IMR-90 (cell line): ENCODE measurements around the gene WAS. TPM values are rescaled to one million over a fixed set of nuclear protein-coding genes. Genes with fewer than 3 reads are reported as not detected.

ENCODE experiments used
- ATAC-seq: fragments of 200-7000 bp; cut with Tn5 transposase; 2 replicates; pipeline ENCODE4 v1.9.1; 2020; ENCODE audit warnings: low read depth, mild to moderate bottlenecking, moderate library complexity
- BruUV-seq: library from RNA; stranded (reverse); fragments of 400-500 nt; replicated peaks from 2 replicates; lab custom pipeline; 2021; lab: Mats Ljungman, UMichigan
- CTCF ChIA-PET: fragments of 300-600 bp; formaldehyde crosslinking; extraction: SDS; loops from one replicate; lab custom pipeline; 2021; ENCODE audit warnings: antibody characterized with exemption; lab: Yijun Ruan, JAX
- POLR2A ChIA-PET: fragments of 300-600 bp; sonication (Branson Sonifier 250); formaldehyde crosslinking; loops from one replicate; lab custom pipeline; 2022; ENCODE audit warnings: antibody characterized with exemption; ENCODE audit not compliant: unreplicated experiment; lab: Charles Lee
- DNase-seq: peaks from one replicate; pipeline ENCODE4 v3.0.0; 2013
- H2AFZ ChIP-seq: replicated peaks from 2 replicates; pipeline ENCODE3; 2013; ENCODE audit warnings: low read length, mild to moderate bottlenecking; ENCODE audit not compliant: poor library complexity
- H2AK5ac ChIP-seq: 2 replicates; pipeline ENCODE4 v1.6.1; 2013; ENCODE audit warnings: low read depth, low read length, inconsistent platforms
- H2AK9ac ChIP-seq: replicated peaks from 2 replicates; pipeline ENCODE3; 2013; ENCODE audit warnings: mild to moderate bottlenecking, low read depth, low read length, moderate library complexity; ENCODE audit not compliant: poor library complexity
- H2BK120ac ChIP-seq: 2 replicates; pipeline ENCODE4 v1.6.1; 2013; ENCODE audit warnings: low read depth, low read length, inconsistent platforms
- H2BK15ac ChIP-seq: 3 replicates; pipeline ENCODE4 v1.6.1; 2013; ENCODE audit warnings: low read depth, low read length, inconsistent platforms
- H2BK20ac ChIP-seq: 2 replicates; pipeline ENCODE4 v1.6.1; 2013; ENCODE audit warnings: low read depth, mild to moderate bottlenecking, inconsistent platforms, low read length, moderate library complexity
- H2BK5ac ChIP-seq: 2 replicates; pipeline ENCODE4 v1.6.1; 2013; ENCODE audit warnings: mild to moderate bottlenecking, low read depth, low read length, inconsistent platforms; ENCODE audit not compliant: poor library complexity, severe bottlenecking
- H3K14ac ChIP-seq: replicated peaks from 2 replicates; pipeline ENCODE4 v1.6.1; 2013; ENCODE audit warnings: low read depth, low read length, inconsistent platforms
- H3K18ac ChIP-seq: 2 replicates; pipeline ENCODE4 v1.6.1; 2013; ENCODE audit warnings: low read depth, low read length, control low read depth
- H3K23ac ChIP-seq: 2 replicates; pipeline ENCODE4 v1.6.1; 2013; ENCODE audit warnings: low read depth, low read length, inconsistent platforms
- H3K27ac ChIP-seq: 2 replicates; pipeline ENCODE4 v1.5.1; 2013; ENCODE audit warnings: mild to moderate bottlenecking, control low read depth, low read length; ENCODE audit not compliant: insufficient read depth
- H3K27me3 ChIP-seq: 2 replicates; pipeline ENCODE4 v1.6.1; 2013; ENCODE audit warnings: low read length; ENCODE audit not compliant: control insufficient read depth, insufficient read depth
- H3K36me3 ChIP-seq: 2 replicates; pipeline ENCODE4 v1.6.1; 2013; ENCODE audit warnings: low read length, mixed read lengths; ENCODE audit not compliant: control insufficient read depth, insufficient read depth
- H3K4ac ChIP-seq: 2 replicates; pipeline ENCODE4 v1.6.1; 2013; ENCODE audit warnings: low read depth, low read length, inconsistent platforms
- H3K4me1 ChIP-seq: 2 replicates; pipeline ENCODE4 v1.6.1; 2013; ENCODE audit warnings: low read length, mixed read lengths; ENCODE audit not compliant: control insufficient read depth, insufficient read depth
- H3K4me2 ChIP-seq: 2 replicates; pipeline ENCODE4 v1.6.1; 2013; ENCODE audit warnings: low read depth, mild to moderate bottlenecking, control low read depth, low read length, moderate library complexity
- H3K4me3 ChIP-seq: 2 replicates; pipeline ENCODE4 v1.5.1; 2013; ENCODE audit warnings: low read depth, mild to moderate bottlenecking, control low read depth, low read length, moderate library complexity; ENCODE audit not compliant: insufficient read depth
- H3K56ac ChIP-seq: 2 replicates; pipeline ENCODE4 v1.6.1; 2013; ENCODE audit warnings: low read length, inconsistent platforms; ENCODE audit not compliant: insufficient read depth; ENCODE audit errors: extremely low read depth
- H3K79me1 ChIP-seq, 2 experiments: 2 replicates each; pipeline ENCODE4 v1.6.1; 2013; ENCODE audit warnings: low read length in 2 of 2, inconsistent platforms in 1 of 2, low read depth in 1 of 2
- H3K9ac ChIP-seq: 2 replicates; pipeline ENCODE4 v1.6.1; 2013; ENCODE audit warnings: low read depth, low read length, control low read depth
- H3K9me1 ChIP-seq: 2 replicates; pipeline ENCODE4 v1.6.1; 2013; ENCODE audit warnings: low read length, inconsistent platforms; ENCODE audit not compliant: insufficient read depth
- H3K9me3 ChIP-seq: 2 replicates; pipeline ENCODE4 v1.6.1; 2013; ENCODE audit warnings: low read length; ENCODE audit not compliant: control insufficient read depth, insufficient read depth
- H4K20me1 ChIP-seq: 2 replicates; pipeline ENCODE4 v1.6.1; 2013; ENCODE audit warnings: low read length, inconsistent platforms; ENCODE audit not compliant: insufficient read depth
- H4K5ac ChIP-seq: 2 replicates; pipeline ENCODE4 v1.6.1; 2013; ENCODE audit warnings: mild to moderate bottlenecking, low read depth, low read length, control low read depth
- H4K8ac ChIP-seq, 2 experiments: 2 replicates each; pipeline ENCODE4 v1.6.1; 2013; ENCODE audit warnings: low read depth in 2 of 2, low read length in 2 of 2, control low read depth in 1 of 2, inconsistent platforms in 1 of 2
- H4K91ac ChIP-seq: 2 replicates; pipeline ENCODE4 v1.6.1; 2013; ENCODE audit warnings: low read depth, low read length, inconsistent platforms; ENCODE audit not compliant: insufficient read depth
- BHLHE40 ChIP-seq: fragments of 150-350 bp; IDR thresholded peaks from 2 replicates; pipeline ENCODE4 v1.6.1; 2016; ENCODE audit warnings: mild to moderate bottlenecking, low read depth, low read length
- CEBPB ChIP-seq: IDR thresholded peaks from 2 replicates; pipeline ENCODE4 v1.6.1; 2012; ENCODE audit warnings: low read depth, low read length, improper control_type of control experiment
- CHD1 ChIP-seq: IDR thresholded peaks from 2 replicates; pipeline ENCODE4 v1.6.1; 2012; ENCODE audit warnings: low read depth, low read length, improper control_type of control experiment
- CTCF ChIP-seq: conservative IDR thresholded peaks from 2 replicates; pipeline ENCODE4 v1.5.1; 2012; ENCODE audit warnings: mild to moderate bottlenecking, low read depth, low read length, improper control_type of control experiment
- ELK1 ChIP-seq: fragments of 150-350 bp; IDR thresholded peaks from 2 replicates; pipeline ENCODE4 v1.6.1; 2016; ENCODE audit warnings: low read depth, mild to moderate bottlenecking, low read length, moderate library complexity, borderline replicate concordance
- FOS ChIP-seq: fragments of 150-350 bp; IDR thresholded peaks from 2 replicates; pipeline ENCODE4 v1.6.1; 2016; ENCODE audit warnings: low read depth, low read length
- MAFK ChIP-seq: IDR thresholded peaks from 2 replicates; pipeline ENCODE4 v1.6.1; 2012; ENCODE audit warnings: low read depth, low read length, improper control_type of control experiment
- MAZ ChIP-seq: IDR thresholded peaks from 2 replicates; pipeline ENCODE4 v1.6.1; 2012; ENCODE audit warnings: low read depth, mild to moderate bottlenecking, low read length, improper control_type of control experiment, moderate library complexity, borderline replicate concordance
- MXI1 ChIP-seq: IDR thresholded peaks from 2 replicates; pipeline ENCODE4 v1.6.1; 2012; ENCODE audit warnings: low read depth, mild to moderate bottlenecking, low read length, moderate library complexity, borderline replicate concordance
- NFE2L2 ChIP-seq: fragments of 150-350 bp; IDR thresholded peaks from 2 replicates; pipeline ENCODE4 v1.6.1; 2016; ENCODE audit warnings: low read depth, mild to moderate bottlenecking, low read length
- POLR2A ChIP-seq: IDR thresholded peaks from 2 replicates; pipeline ENCODE4 v1.6.1; 2012; ENCODE audit warnings: mild to moderate bottlenecking, low read depth, low read length
- RAD21 ChIP-seq: IDR thresholded peaks from 2 replicates; pipeline ENCODE4 v1.6.1; 2012; ENCODE audit warnings: low read length, improper control_type of control experiment
- RCOR1 ChIP-seq: IDR thresholded peaks from 2 replicates; pipeline ENCODE4 v1.6.1; 2012; ENCODE audit warnings: mild to moderate bottlenecking, low read length, improper control_type of control experiment; ENCODE audit not compliant: insufficient replicate concordance
- RFX5 ChIP-seq: IDR thresholded peaks from 2 replicates; pipeline ENCODE4 v1.8.0; 2012; ENCODE audit warnings: low read depth, mild to moderate bottlenecking, low read length, moderate library complexity
- SMC3 ChIP-seq: fragments of 150-350 bp; IDR thresholded peaks from 2 replicates; pipeline ENCODE4 v1.6.1; 2016; ENCODE audit warnings: low read depth, mild to moderate bottlenecking, antibody characterized with exemption, low read length, moderate library complexity
- USF2 ChIP-seq: fragments of 150-350 bp; IDR thresholded peaks from 2 replicates; pipeline ENCODE4 v1.6.1; 2017; ENCODE audit warnings: mild to moderate bottlenecking, antibody characterized with exemption, low read length, low read depth
- WGBS, 2 experiments: methylation state at CpG; one replicate each; pipeline versions ENCODE4 v1.1.5 to v1.1.7; 2013; ENCODE audit warnings: missing lambda C conversion rate in 2 of 2; ENCODE audit not compliant: insufficient read length in 1 of 2; ENCODE audit errors: extremely low coverage in 2 of 2; 5-methylcytosine and 5-hydroxymethylcytosine counted together
- dilution Hi-C: fragments of 300-500 bp; cut with HindIII; formaldehyde crosslinking; loops from one replicate; pipeline ENCODE4 v1.14.3; 2018; ENCODE audit warnings: low sequenced_read_pairs; ENCODE audit not compliant: unreplicated experiment
- in situ Hi-C: fragments of 300-500 bp; cut with MboI; formaldehyde crosslinking; loops from 3 replicates; pipeline ENCODE4 v1.14.3; 2019; ENCODE audit warnings: low sequenced_read_pairs, inconsistent platforms, mixed read lengths
- intact Hi-C: fragments of 100-400 bp; cut with micrococcal nuclease; formaldehyde crosslinking; loops from 2 replicates; pipeline ENCODE4 v1.10.0; 2022
- polyA plus RNA-seq, 3 experiments: library from polyadenylated mRNA; depleted of rRNA; stranded (reverse); fragments of >200 nt; gene quantifications; 2 replicates each; pipeline ENCODE4 v1.2.3, GENCODE V29; 2012; ENCODE audit warnings: low replicate concordance in 1 of 3
- total RNA-seq: library from RNA; depleted of rRNA; stranded (reverse); fragments of >200 nt; gene quantifications from 2 replicates; pipeline ENCODE4 v1.2.3, GENCODE V29; 2012

WAS gene
- total and polyA plus RNA-seq, 2 of the 4 experiments (the other 2 are of a cell fraction) = 0.14 TPM; not detected in 1

- in situ Hi-C loops = no loop called here
- DNase-seq = no peak
- no CpG with 5 or more reads among the region's 1 CpG for WGBS, 2 experiments
Measured at GRCh38 chrX:48664156-48664555, 19.4 kb upstream of the WAS start.

More at GRCh38 chrX:48664156-48664555, 19.4 kb upstream of the WAS start:
- ChIA-PET CTCF (no interaction called here), POLR2A (no interaction called here)
- no peak overlapping the region for H2BK5ac ChIP-seq
- dilution Hi-C loops (no loop called here), intact Hi-C loops (no loop called here)
- no peaks in the 10 kb centered on the region for H3K4me1 ChIP-seq
- no peaks in the 10 kb centered on the region; the same call in 1 of the 2 replicates for H3K27me3 ChIP-seq
- H3K23ac ChIP-seq = no peak overlapping the region
- no peak overlapping the region for H2AK5ac ChIP-seq
- no peak overlapping the region for H2AFZ ChIP-seq
- H3K14ac ChIP-seq = no peak overlapping the region
- no peak overlapping the region for H3K18ac ChIP-seq
- H4K20me1 ChIP-seq = no peaks in the 10 kb centered on the region
- no peak overlapping the region for H2BK15ac ChIP-seq
- no peak overlapping the region for H3K4ac ChIP-seq
- no peaks in the 10 kb centered on the region for H3K79me1 ChIP-seq
- no peak overlapping the region for H3K56ac ChIP-seq
- no peak overlapping the region for H4K8ac ChIP-seq
- no peak overlapping the region for H3K27ac ChIP-seq
- H3K36me3 ChIP-seq = no peaks in the 10 kb centered on the region
- no peak overlapping the region for H4K91ac ChIP-seq
- H3K4me2 ChIP-seq = no peak overlapping the region
- H2BK120ac ChIP-seq = no peak overlapping the region
- H2AK9ac ChIP-seq = no peak overlapping the region
- ATAC-seq = no peak
- no peak overlapping the region for H2BK20ac ChIP-seq
- BruUV-seq = no TSS peak
- no peak overlapping the region for H4K5ac ChIP-seq
- H3K4me3 ChIP-seq = no peak overlapping the region
- TF ChIP-seq NFE2L2 (no peak), USF2 (no peak), CHD1 (no peak), FOS (no peak), ELK1 (no peak), MXI1 (no peak), RAD21 (no peak), MAZ (no peak), BHLHE40 (no peak), RCOR1 (no peak), MAFK (no peak), SMC3 (no peak), CEBPB (no peak), RFX5 (no peak), CTCF (no peak), POLR2A (no peak)
- no peak overlapping the region for H3K9ac ChIP-seq
- no peaks in the 10 kb centered on the region for H3K9me1 ChIP-seq
- H3K9me3 ChIP-seq = 0 out of 2 replicates have a peak, but pooled peaks cover 3% of the 10 kb centered on the region
